ENCODE measurements around the gene SMIM17.
"Not testable (repeated sequence)": the region's sequence is repeated elsewhere in the genome, so short reads cannot be mapped to it uniquely, and the experiment has no call there.

Gene SMIM17

DNA sequence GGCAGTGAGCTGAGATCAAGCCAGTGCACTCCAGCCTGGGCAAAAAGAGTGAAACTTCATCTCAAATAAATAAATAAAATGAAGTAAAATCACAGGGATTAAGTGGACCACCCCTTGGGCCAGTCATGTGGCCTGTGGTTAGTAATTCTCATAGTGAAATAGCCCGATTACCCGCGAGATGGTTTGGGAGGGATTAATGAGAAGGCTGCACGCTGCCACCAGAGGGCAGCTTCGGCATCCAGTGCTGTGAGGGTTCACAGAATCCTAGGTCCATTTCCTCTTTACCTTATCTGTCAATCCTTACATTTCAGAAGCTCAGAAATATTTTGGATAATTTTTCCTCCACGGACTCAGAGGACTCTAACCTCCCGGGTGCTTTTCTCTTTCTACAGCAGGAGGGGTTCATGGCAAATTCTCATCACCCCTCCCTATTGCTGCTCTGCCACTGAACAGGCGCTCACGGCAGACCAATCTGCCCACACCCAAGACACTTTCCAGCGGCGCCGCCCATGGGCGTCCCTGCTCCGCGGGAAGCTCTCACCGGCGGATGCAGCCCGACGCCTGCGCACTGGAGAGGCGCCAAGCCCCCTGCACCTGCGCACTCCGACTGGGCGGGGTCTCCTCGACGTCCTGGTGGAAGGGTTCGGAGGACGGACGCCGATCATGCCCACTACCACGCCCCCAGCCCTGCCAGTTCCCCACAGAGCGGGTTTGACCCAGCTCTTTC lies 17.6 kb downstream of the SMIM17 start:
- no peak for DNase-seq (ENCODE audit: low read depth, low spot score)

- no peak for DNase-seq (ENCODE audit: low read depth, low spot score)
Observed at GRCh38 chr19:56661248-56661647, 18.3 kb downstream of the SMIM17 start.

DNA sequence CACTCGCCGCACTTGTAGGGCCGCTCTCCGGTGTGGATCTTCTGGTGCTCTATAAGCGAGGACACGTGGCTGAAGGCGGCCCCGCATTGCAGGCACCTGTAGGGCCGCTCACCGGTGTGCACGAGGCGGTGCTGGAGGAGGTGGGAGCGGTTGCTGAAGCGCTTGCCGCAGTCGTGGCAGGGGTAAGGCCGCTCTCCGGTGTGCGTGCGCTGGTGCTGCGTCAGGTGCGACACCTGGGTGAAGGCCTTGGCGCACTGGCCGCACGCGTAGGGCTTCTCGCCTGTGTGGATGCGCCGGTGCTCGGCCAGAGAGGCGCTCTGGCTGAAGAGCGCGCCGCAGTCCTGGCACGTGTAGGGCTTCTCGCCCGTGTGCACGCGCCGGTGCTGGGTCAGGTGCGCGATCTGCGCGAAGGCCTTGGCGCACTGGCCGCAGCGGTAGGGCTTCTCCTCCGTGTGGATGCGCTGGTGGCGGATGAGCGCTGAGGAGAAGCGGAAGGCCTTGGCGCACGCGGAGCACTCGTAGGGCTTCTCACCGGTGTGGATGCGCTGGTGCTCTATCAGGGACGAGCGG lies 21.1 kb downstream of the SMIM17 start:
- no peak for DNase-seq (ENCODE audit: low read depth, low spot score)

GRCh38 chr19:56664511-56664910 lies 21.6 kb downstream of the SMIM17 start:
- DNase-seq (ENCODE audit: low read depth, low spot score) = no peak

DNA sequence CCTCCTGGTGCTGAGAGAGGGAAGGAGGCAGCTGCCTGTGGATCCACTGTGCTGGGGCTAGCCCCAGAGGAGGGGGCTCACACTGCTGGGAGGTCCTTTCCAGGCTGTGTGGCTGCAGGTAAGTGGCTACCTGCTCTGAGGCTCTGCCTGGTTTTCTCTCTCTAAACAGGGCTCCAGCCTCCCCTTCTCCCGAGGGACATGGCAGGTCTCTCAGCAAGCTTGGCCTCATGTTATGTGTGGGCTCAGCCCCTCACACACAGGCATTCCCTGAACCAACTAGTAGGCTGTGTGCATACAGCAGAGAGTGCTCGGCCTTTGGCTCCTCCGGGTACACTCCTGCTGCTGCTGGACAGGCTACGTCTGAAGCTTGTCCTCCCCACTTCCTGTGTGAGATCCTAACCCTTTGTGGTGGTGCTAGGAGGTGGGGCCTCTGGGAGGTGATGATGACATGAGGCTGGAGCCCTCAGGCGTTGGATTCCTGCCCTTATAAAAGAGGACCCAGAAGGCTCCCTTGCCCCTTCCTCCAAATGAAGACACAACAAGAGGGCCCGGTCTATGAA lies 24.4 kb downstream of the SMIM17 start:
- no peak for DNase-seq (ENCODE audit: low read depth, low spot score)

DNA sequence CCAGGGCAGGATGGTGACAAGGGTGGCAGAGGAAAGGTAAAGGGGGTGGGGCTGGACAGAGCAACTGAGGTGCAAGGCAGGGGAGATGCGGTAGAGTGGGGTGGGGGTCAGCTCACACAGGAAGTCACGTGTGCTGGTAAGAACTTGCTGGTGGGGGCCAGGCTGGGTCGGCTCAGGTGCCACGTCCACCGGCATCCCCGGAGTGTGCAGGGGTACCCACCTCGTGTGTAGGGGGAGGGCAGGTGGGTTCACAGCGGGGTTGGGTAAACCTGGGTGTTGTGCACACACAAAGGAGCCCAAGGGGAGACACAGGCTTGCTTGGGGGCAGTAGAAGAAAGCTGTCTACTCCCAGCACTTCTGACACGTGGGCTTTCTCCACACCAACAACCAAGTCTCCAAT lies 25.7 kb downstream of the SMIM17 start:
- no peak for DNase-seq (ENCODE audit: low read depth, low spot score)

DNA sequence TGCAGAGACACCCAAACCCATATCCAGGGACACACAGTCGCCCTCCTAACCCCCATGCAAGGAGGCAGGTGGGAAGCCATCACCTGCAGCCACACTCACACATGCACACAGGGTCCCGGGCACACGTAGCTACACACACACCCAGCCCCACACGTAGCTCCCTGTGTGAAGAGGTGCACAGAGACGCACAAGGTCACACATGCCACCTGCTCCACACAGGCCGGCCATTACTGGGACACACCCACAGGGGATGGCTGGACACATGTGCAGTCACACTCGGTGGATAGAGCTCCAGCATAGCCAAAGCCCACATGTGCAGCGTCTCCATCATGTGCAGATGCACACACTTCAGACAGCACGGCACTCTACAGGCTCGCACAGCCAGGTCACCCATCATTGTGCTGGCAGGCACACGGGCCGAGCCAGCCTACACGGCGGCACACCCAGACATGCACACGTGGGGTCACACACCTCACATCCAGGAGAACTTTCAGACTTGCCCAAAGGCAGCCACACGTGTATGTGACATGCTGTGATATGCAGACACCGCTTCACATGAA lies 27.5 kb downstream of the SMIM17 start:
- no peak for DNase-seq (ENCODE audit: low read depth, low spot score)

DNA sequence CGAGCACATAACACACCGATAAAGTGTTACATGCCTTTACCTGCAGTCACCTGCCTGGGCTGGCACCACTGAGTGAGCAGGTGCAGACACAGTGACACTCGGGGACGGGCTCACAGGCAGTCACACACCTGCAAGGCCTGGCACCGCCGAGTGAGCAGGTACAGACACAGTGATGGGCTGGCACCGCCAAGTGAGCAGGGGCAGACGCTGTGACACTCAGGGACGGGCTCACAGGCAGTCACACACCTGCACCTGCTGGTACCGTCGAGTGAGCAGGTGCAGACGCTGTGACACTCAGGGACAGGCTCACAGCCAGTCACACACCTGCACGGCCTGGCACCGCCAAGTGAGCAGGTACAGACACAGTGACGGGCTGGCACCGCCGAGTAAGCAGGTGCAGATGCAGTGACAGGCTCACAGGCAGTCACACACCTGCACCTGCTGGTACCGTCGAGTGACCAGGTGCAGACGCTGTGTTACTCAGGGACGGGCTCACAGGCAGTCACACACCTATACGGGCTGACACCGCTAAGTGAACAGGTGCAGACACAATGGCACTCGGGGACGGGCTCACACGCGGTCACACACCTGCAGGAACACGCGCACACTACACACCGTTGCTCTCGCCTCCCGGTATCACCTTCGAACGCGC lies 28.1 kb downstream of the SMIM17 start:
- no peak for DNase-seq (ENCODE audit: low read depth, low spot score)

DNA sequence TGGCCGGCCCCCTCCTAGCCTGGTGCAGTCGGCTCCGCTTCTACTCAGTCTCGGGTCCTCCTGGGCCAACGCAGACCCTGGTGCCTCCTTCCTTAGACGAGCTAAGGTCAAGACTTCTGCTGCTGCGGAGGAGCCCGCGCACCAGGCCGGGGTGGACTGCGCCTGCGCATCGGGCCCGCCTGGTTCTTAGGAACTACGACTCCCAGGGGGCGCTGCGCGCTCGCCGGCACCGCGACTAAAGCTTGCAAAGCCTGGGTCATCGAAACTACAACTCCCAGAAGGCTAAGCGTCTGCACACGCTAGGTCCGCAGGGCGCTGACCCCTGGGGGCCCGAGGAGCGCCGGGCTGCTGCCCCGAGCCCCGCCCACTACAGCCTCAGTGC lies 28.6 kb downstream of the SMIM17 start, which contains the start of gene ZNF835:
Gene ZNF835 (minus strand): TSS at position 145 of the 382 bp plus-strand sequence. CDS start 6,559 bp downstream, outside the sequence.
- no peak for DNase-seq (ENCODE audit: low read depth, low spot score)

- DNase-seq (ENCODE audit: low read depth, low spot score) = not testable (repeated sequence)
Observed at GRCh38 chr19:56672610-56673009, 29.7 kb downstream of the SMIM17 start.

GRCh38 chr19:56678205-56678604 lies 35.2 kb downstream of the SMIM17 start:
- no peak for DNase-seq (ENCODE audit: low read depth, low spot score)

GRCh38 chr19:56681702-56682101 lies 38.7 kb downstream of the SMIM17 start:
- DNase-seq (ENCODE audit: low read depth, low spot score) = no peak

- DNase-seq (ENCODE audit: low read depth, low spot score) = no peak
Observed at GRCh38 chr19:56683116-56683515, 40.2 kb downstream of the SMIM17 start.

- no peak for DNase-seq (ENCODE audit: low read depth, low spot score)
Observed at GRCh38 chr19:56687031-56687430, 44.1 kb downstream of the SMIM17 start.

DNA sequence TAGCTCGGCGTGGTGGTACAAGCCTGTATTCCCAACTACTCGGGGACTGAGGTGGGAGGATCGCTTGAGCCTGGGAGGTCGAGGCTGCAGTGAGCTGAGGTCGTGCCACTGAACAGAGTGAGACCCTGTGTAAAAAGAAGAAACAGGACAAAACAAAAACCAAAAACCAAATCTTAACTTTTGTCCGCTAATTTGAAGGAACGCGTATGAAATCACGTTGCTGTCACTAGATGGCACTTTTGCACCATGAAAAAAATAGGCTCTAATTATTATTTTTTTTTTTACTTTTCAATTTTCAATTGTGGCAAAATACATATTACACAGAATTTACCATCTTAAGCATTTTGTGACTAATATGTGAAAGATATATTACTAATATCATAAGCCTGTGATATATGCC lies 46.2 kb downstream of the SMIM17 start:
- no peak for DNase-seq (ENCODE audit: low read depth, low spot score)

GRCh38 chr19:56690670-56691069 lies 47.7 kb downstream of the SMIM17 start:
- DNase-seq (ENCODE audit: low read depth, low spot score) = no peak

DNA sequence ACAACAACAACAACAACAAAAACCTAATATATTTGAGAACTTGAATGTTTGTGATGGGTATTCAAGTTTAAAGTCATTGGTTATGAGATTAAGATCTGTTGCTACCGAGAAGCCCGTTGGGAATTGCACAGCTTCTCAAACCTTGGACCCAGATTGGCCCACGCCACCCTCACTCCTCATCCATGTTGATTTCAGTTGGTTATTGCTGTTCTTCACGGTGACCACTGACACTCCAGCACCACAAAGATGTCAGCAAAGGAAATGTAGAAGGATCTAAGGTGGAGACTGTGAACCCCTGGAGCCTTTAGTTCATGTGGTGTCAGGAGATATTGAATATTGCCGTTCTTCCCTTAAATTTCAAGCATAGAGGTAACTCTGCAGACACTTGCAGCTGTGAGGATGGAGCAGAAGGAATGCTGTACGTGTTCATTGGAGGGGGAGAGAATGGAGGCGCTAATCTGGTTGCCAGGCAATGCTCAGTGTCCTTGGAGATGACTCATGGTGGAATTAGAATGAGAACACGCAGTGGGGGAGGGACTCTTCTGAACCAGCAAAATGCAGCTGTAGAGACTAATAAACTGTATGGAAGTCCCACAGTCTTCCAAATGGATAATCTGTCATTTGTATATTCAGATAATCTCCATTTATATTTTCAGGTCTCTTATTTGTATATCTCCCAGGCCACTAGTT lies 49.4 kb downstream of the SMIM17 start:
- no peak for DNase-seq (ENCODE audit: low read depth, low spot score)

- DNase-seq (ENCODE audit: low read depth, low spot score) = no peak
Observed at GRCh38 chr19:56699552-56699951, 56.6 kb downstream of the SMIM17 start.

GRCh38 chr19:56701895-56702294 lies 58.9 kb downstream of the SMIM17 start:
- DNase-seq (ENCODE audit: low read depth, low spot score) = no peak

- DNase-seq (ENCODE audit: low read depth, low spot score) = no peak
Observed at GRCh38 chr19:56705939-56706338, 63.0 kb downstream of the SMIM17 start.
